ENCODE results near the gene MRPL36. TPM values are rescaled to one million over a fixed set of nuclear protein-coding genes. Genes with fewer than 3 reads are reported as not detected.
A peak's percentile ranks its signal among the peaks of the same experiment; 100 is the strongest.
"Not testable (repeated sequence)": the region's sequence is repeated elsewhere in the genome, so short reads cannot be mapped to it uniquely, and the experiment has no call there.

MRPL36 gene
- total RNA-seq, 4 donors from 2014 or later = 37.7 to 63.4 (median 46.7) TPM

DNA sequence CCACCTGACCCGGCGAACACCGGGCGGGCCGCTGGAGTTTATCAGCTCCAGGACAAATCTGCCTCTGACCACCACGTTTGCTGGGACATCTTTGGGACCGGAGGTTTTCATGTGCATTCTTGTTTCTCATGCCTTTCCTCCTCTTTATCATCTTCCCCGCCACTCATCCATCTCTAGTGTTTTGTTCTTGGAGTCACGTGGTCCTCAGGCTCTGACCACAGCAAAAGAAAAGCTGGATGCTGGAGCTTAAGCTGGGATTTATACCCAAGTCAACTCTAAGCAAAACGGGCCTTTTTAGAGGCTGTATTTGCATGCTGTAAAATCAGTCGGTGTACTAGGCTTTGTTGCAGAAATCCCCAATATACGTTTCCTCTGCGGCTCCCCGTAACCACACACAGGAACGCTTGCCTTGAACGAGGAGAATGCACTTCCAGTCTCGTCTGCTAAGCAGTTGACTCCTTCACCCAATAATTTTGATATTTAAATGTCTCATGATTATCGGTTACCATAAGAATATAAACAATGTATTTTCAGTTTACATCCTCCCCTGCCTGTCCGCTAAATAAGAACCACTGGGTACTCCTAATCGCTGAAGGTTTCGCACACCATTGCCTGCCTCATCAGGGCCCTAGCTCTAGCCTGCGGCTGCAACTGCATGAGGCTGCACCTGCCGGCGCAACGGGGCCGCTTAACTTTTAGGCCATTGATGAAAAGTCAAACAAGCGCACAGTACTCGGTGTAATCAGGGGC lies 1.0 kb upstream of the MRPL36 start:
- Histone ChIP-seq H3K27me3 (no peaks in the 10 kb centered on the region), H3K36me3 (peaks cover 0 to 63% of the 10 kb centered on the region in 2 donors), H3K4me1 (peaks cover 0 to 69% (median 13%) of the 10 kb centered on the region in 3 donors), H3K9me3 (no peaks in the 10 kb centered on the region), H3K4me3 (peak overlapping the region; percentile 97 to 99), H3K27ac (peak overlapping the region; percentile 29 to 89 (median 82))
- 3 to 6% methylated on average over 19 to 20 of the region's 28 CpGs for WGBS, 2 donors (ENCODE audit: low coverage in 1 of 2)
- ATAC-seq = peak; percentile 14
- TF ChIP-seq POLR2A (IDR thresholded peaks at IDR 0.05) = no peak
- TF ChIP-seq, protein P1, sequence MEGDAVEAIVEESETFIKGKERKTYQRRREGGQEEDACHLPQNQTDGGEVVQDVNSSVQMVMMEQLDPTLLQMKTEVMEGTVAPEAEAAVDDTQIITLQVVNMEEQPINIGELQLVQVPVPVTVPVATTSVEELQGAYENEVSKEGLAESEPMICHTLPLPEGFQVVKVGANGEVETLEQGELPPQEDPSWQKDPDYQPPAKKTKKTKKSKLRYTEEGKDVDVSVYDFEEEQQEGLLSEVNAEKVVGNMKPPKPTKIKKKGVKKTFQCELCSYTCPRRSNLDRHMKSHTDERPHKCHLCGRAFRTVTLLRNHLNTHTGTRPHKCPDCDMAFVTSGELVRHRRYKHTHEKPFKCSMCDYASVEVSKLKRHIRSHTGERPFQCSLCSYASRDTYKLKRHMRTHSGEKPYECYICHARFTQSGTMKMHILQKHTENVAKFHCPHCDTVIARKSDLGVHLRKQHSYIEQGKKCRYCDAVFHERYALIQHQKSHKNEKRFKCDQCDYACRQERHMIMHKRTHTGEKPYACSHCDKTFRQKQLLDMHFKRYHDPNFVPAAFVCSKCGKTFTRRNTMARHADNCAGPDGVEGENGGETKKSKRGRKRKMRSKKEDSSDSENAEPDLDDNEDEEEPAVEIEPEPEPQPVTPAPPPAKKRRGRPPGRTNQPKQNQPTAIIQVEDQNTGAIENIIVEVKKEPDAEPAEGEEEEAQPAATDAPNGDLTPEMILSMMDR (IDR thresholded peaks at IDR 0.05) = no peak
- no peak for TF ChIP-seq EP300 (IDR thresholded peaks at IDR 0.05)
- TF ChIP-seq POLR2AphosphoS5 (IDR thresholded peaks at IDR 0.05) = no peak

DNA sequence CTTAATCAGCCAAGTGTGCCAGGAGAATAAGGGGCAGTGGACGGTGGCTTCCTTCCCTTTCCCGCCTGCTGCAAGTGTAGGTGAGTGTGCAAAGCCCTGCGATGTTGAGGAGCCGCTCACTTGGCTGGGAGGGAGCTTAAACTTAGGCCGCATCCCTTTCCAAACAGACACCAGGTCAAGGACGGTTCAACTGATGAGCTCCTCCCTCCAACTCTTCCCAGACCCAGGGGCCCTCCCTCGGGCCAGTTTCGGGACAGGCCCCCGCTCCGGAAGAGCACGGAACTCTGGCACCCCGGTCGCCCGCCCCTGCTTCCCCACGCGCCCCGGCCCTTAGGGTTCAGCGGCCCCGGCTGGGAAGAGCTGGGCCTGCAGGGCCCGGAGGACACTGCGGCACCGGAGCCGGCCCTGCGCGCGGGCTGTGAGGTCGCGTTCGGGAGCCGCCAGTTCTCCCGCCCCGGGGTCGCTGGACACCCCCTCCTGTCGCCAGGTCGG lies 481 bp downstream of the MRPL36 start:
- H3K4me1 ChIP-seq = peaks cover 0 to 62% (median 13%) of the 10 kb centered on the region in 3 donors
- TF ChIP-seq, protein P1 (IDR thresholded peaks at IDR 0.05) = no peak
- TF ChIP-seq EP300 (IDR thresholded peaks at IDR 0.05) (no peak), POLR2A (IDR thresholded peaks at IDR 0.05) (no peak), POLR2AphosphoS5 (IDR thresholded peaks at IDR 0.05) (no peak)
- no peaks in the 10 kb centered on the region for H3K9me3 ChIP-seq
- peaks cover 0 to 51% of the 10 kb centered on the region in 2 donors for H3K36me3 ChIP-seq
- H3K27me3 ChIP-seq = no peaks in the 10 kb centered on the region
- peak overlapping the region; percentile 2 to 89 (median 82) for H3K27ac ChIP-seq
- WGBS, 2 donors (ENCODE audit: low coverage in 1 of 2) = no CpG with 5 or more reads among the region's 35 CpGs
- peak; percentile 17 for ATAC-seq
- H3K4me3 ChIP-seq = peak overlapping the region; percentile 97 to 99

DNA sequence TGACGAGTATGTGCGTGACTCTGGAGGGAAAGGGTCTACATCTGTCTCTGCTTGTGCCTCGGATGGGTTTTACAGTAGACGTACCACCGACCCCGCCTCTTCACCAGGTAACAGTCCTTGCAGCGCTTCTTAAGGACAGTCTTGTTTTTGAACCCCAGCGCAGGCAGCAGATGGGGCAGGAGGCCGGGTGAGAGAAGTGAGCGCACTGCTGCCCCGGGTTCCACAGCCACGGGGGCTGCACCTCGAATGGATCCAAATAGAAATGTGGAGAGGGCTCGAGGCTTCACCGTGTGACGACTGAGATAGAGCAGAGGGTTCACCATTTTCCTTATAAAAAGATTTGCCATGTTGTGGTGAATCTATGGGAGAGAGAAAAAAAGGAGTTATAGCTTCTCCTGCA lies 1.0 kb downstream of the MRPL36 start:
- H3K36me3 ChIP-seq = peaks cover 0 to 45% of the 10 kb centered on the region in 2 donors
- peak overlapping the region; percentile 97 to 99 for H3K4me3 ChIP-seq
- 73 to 95% methylated on average over 6 of the region's 16 CpGs for WGBS, 2 donors (ENCODE audit: low coverage in 1 of 2)
- H3K27me3 ChIP-seq, H3K9me3 ChIP-seq, ATAC-seq: not testable (repeated sequence)
- H3K27ac ChIP-seq = peak overlapping the region in 1 of 4 donors; percentile 89
- peaks cover 0 to 56% (median 13%) of the 10 kb centered on the region in 3 donors for H3K4me1 ChIP-seq

DNA sequence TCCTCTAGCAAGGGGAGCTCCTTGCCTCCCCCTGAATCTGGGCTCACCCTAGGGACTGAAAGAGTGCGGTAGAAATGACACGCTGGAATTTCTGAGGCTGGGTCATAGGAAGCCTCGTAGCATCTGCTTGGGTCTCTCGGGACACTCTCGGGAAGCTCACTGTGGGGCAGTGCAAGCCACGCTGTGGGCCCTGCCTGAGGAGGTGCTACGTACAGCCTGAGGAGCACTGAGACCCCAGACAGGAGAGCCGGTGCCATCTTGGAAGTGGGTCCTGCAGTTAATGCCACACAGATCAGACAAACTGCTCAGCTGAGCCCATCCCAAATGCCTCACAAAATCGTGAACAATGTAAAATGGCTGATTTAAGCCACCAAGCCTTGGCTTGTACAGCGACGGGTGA lies 1.8 kb downstream of the MRPL36 start:
- ATAC-seq = no peak
- H3K27me3 ChIP-seq = no peaks in the 10 kb centered on the region
- H3K27ac ChIP-seq = no peak overlapping the region
- TF ChIP-seq POLR2AphosphoS5 (IDR thresholded peaks at IDR 0.05) = no peak
- TF ChIP-seq, protein P1 (IDR thresholded peaks at IDR 0.05) = no peak
- no peak for TF ChIP-seq POLR2A (IDR thresholded peaks at IDR 0.05)
- no peak for TF ChIP-seq EP300 (IDR thresholded peaks at IDR 0.05)
- H3K4me3 ChIP-seq = no peak overlapping the region
- H3K4me1 ChIP-seq = peaks cover 0 to 50% (median 13%) of the 10 kb centered on the region in 3 donors
- 94% methylated on average over 5 of the region's 11 CpGs; no CpG with 5 or more reads in 1 of the 2 donors for WGBS, 2 donors (ENCODE audit: low coverage in 1 of 2)
- peaks cover 0 to 38% of the 10 kb centered on the region in 2 donors for H3K36me3 ChIP-seq
- no peaks in the 10 kb centered on the region for H3K9me3 ChIP-seq

DNA sequence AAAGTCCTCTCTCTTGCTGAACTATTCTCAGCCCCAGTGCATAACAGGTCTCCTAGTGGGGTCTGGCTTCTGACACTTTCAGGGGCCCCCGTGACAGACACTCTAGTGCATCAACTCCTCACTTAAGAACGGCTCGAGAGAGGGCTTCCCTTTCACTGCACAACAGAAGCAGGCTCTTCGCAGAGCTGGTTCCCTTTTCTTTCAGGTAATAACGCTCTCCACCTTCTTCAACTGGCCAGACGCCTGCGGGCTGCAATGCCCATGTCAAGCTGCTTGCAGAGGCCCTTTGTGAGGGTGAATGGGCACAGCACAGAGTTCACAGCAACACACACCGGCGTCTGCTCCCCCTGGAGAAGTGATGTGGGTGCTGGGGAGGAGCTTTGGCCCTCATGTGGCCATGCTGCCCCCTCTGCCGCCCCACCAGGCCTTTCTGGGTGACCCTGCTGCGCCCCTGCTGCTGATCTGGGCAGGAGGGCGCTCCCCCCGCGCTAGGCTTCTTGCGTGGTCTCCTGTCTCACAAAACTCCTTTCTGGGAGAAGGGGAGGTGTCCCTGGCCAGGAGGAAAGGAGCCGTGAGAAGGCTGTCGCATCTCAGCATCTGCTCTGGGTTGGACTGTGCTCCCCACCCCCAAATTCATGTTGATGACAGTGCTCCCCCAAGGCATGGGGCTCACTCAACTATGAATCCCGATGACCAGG lies 2.4 kb downstream of the MRPL36 start:
- no peak for TF ChIP-seq EP300 (IDR thresholded peaks at IDR 0.05)
- TF ChIP-seq POLR2A (IDR thresholded peaks at IDR 0.05) = no peak
- TF ChIP-seq POLR2AphosphoS5 (IDR thresholded peaks at IDR 0.05) = no peak
- TF ChIP-seq, protein P1 (IDR thresholded peaks at IDR 0.05) = no peak
- 88% methylated on average over 2 of the region's 18 CpGs; no CpG with 5 or more reads in 1 of the 2 donors for WGBS, 2 donors (ENCODE audit: low coverage in 1 of 2)
- Histone ChIP-seq H3K4me1 (peaks cover 0 to 44% (median 13%) of the 10 kb centered on the region in 3 donors), H3K27ac (no peak overlapping the region), H3K36me3 (peaks cover 0 to 33% of the 10 kb centered on the region in 2 donors), H3K4me3 (no peak overlapping the region), H3K9me3 (no peaks in the 10 kb centered on the region), H3K27me3 (no peaks in the 10 kb centered on the region)
- ATAC-seq = no peak

Data from gastroesophageal sphincter (tissue), 4 donors.